ENCODE data around the gene TMEM207.
A peak's percentile ranks its signal among the peaks of the same experiment; 100 is the strongest.
"Not testable (repeated sequence)": the region's sequence is repeated elsewhere in the genome, so short reads cannot be mapped to it uniquely, and the experiment has no call there.

The TMEM207 gene

DNA sequence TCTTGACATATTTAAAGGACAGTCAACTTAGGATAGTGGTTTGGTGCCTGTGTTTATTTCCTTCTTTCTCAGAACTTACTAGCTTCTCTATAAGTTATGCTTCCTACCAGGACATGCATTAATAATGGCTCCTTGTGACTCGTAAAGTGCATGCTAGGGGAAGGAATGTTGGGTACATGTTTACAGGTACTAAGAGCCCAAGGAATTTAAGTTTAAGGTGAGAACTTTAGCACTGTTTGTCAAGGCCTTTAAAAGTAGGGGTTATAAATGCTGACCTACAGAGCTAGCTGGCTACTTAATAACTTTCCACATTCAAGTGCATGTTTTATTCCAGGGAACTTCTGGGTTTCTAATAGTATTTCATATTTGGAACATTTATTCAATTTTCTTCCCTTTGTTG, at the start of gene TMEM207:
TSS of gene TMEM207 (minus strand) at position 101 of the 400 bp plus-strand sequence. CDS start at position 9, 92 bp downstream.
- Mint-ChIP-seq H3K36me3 (no peaks in the 10 kb centered on the region), H3K4me3 (no peak within 1 kb of the TSS), H3K27ac (no peak within 1 kb of the TSS), H3K9me3 (no peaks in the 10 kb centered on the region), H3K4me1 (peaks cover 7% of the 10 kb centered on the region)
- ATAC-seq (no peak), DNase-seq (ENCODE audit: low spot score in 2 of 2) (no peak)

DNA sequence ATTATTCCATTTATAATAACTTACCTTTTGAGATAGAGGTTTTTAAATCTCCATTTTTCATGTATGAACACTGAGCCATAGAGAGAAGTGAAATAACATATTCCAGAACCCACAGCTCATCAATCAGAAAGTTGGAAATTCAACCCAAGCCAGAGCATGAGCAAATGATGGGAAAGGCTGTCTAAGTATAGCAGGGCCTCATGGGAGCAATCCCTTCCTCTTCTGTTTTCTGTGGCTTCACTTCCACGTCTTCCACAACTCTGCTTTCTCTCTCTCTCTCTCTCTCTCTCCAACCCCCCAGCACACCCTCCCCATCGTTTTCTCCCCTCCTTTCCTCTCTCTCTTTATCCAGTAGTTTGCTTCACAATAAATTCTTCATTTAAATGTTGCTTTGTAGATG, 49.4 kb upstream of the TMEM207 start:
- Mint-ChIP-seq H3K4me3 (no peak overlapping the region), H3K36me3 (no peaks in the 10 kb centered on the region), H3K9me3 (no peaks in the 10 kb centered on the region), H3K4me1 (no peaks in the 10 kb centered on the region), H3K27ac (no peak overlapping the region)
- no peak for DNase-seq (ENCODE audit: low spot score in 2 of 2)
- ATAC-seq = no peak

DNA sequence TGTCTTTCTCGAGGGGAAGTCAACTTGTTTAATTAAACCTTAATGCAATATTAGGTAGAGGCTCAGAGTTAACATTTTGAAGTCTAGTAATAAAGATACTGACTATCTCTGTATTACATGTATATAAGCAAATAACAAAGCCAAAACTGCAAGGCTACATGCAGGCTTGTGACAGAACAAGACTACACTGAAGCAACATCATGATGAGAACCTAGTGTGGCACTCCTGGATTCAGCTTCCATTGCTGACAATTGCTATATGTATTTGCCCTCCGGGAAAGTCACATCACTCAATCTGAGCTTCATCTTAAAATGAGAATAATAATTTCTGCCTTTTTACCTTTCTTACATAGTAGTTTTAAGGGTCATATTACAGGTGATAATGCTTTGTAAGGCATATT, 48.6 kb upstream of the TMEM207 start:
- Mint-ChIP-seq H3K9me3 (no peaks in the 10 kb centered on the region), H3K27ac (no peak overlapping the region), H3K4me1 (no peaks in the 10 kb centered on the region), H3K36me3 (no peaks in the 10 kb centered on the region), H3K4me3 (no peak overlapping the region)
- ATAC-seq = no peak
- DNase-seq (ENCODE audit: low spot score in 2 of 2) = no peak

DNA sequence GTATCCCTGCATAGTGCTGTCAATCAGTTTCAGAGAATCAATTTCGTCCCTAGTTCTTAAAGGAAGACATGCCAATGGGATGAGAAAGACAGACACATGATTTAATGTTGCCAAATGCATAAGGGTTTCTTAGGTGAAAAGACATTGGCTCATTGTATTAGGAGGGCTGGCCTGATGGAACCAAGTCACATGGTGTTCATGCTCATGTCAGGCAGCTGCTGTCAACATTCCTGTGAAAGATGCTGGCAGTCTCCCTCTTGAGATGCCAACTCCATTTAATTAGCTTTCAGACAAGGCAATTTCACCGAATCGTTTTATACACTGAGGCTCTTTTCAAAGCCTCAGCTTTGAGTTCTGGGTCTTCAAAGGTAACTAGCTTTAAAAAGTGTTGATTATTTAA, 48.1 kb upstream of the TMEM207 start:
- ATAC-seq (no peak), DNase-seq (ENCODE audit: low spot score in 2 of 2) (no peak)
- H3K4me1 Mint-ChIP-seq = no peaks in the 10 kb centered on the region
- no peak overlapping the region for H3K4me3 Mint-ChIP-seq
- H3K27ac Mint-ChIP-seq = no peak overlapping the region
- H3K9me3 Mint-ChIP-seq = no peaks in the 10 kb centered on the region
- no peaks in the 10 kb centered on the region for H3K36me3 Mint-ChIP-seq

DNA sequence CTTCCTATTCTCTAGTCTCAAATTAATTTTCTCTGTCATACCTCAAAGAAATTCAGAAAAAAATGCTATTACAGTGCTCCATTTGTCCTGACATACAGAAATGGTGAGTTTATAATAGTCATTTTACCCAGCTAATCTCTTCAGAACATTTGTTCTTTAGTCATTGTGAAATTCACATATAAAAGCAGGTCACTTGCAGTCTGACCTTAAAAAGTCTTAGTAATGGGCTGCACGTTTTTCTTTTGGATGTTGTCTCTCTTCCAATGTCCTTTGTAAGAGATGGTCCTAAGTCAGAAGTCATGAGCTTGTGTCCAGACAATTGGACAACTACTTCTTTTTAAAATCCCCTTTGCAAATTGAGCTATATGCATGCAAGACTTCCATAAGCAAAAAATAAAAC, 47.2 kb upstream of the TMEM207 start:
- no peak overlapping the region for H3K27ac Mint-ChIP-seq
- H3K4me3 Mint-ChIP-seq = no peak overlapping the region
- H3K36me3 Mint-ChIP-seq = no peaks in the 10 kb centered on the region
- H3K4me1 Mint-ChIP-seq = peaks cover 7% of the 10 kb centered on the region
- DNase-seq (ENCODE audit: low spot score in 2 of 2) = no peak
- no peaks in the 10 kb centered on the region for H3K9me3 Mint-ChIP-seq
- ATAC-seq = no peak

DNA sequence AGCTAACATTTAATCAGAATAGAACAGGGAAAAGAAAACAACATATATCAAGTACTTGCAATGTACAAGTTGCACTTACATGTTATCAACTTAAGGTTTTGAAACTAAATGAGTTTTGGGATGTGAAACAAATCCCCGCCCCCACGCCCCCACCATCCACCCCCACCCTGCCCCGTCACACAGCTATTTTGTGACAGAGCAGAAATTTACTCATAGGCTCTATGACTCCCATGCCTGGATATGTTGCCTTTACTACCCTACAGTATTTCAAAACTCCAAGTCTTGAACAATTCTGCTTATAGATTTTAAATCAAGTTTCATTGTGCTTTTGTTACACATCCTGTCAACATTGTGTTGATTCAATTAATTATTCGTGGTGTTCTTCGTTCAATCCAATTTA, 46.1 kb upstream of the TMEM207 start:
- no peaks in the 10 kb centered on the region for H3K9me3 Mint-ChIP-seq

DNA sequence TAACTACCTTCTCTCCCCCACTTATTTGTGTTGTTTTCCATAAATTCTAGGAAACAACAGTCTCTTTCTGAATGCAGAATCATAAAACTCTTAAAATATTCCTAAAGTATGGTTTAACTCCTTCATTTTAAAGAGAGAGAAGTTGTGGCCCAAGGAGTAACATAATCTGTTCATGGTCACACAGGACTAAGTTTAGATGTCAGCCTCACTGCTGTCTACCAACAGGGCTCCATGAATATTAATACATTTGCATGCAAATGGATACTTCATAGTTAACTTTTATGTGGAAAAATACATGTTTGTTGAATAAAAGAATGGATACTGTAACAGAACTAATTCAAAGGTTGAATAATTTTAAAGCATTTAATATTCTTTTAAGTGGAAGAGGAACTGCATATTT, 45.7 kb upstream of the TMEM207 start:
- Mint-ChIP-seq H3K9me3 (no peaks in the 10 kb centered on the region), H3K27ac (no peak overlapping the region), H3K36me3 (no peaks in the 10 kb centered on the region), H3K4me1 (peaks cover 7% of the 10 kb centered on the region), H3K4me3 (no peak overlapping the region)
- ATAC-seq = no peak
- no peak for DNase-seq (ENCODE audit: low spot score in 2 of 2)

More for the DNA sequence above, 46.1 kb upstream of the TMEM207 start:
- Mint-ChIP-seq H3K4me3 (no peak overlapping the region), H3K36me3 (no peaks in the 10 kb centered on the region), H3K4me1 (peaks cover 7% of the 10 kb centered on the region), H3K27ac (no peak overlapping the region)
- no peak for ATAC-seq
- DNase-seq (ENCODE audit: low spot score in 2 of 2) = no peak

DNA sequence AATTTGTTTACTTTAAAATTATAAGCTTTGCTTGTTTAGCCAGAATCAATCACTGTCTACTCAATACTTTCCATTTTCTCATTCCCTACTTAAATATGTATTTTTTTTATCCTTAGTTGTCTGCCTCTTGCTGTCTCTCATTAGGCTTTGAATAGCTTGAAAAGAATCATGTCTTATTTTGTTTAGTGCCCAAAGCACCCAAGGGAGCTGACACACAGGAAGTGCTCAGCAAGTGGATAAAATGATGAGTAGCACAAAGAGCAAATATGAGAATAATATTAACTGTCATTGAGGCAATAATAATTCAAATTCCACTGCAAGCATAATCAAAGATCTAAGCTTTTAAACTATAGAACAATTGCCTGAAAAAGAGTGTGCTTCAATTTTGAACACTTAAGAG, 45.2 kb upstream of the TMEM207 start:
- DNase-seq (ENCODE audit: low spot score in 2 of 2) (no peak), ATAC-seq (no peak)
- Mint-ChIP-seq H3K9me3 (no peaks in the 10 kb centered on the region), H3K36me3 (no peaks in the 10 kb centered on the region), H3K27ac (no peak overlapping the region), H3K4me1 (peaks cover 7% of the 10 kb centered on the region), H3K4me3 (no peak overlapping the region)

DNA sequence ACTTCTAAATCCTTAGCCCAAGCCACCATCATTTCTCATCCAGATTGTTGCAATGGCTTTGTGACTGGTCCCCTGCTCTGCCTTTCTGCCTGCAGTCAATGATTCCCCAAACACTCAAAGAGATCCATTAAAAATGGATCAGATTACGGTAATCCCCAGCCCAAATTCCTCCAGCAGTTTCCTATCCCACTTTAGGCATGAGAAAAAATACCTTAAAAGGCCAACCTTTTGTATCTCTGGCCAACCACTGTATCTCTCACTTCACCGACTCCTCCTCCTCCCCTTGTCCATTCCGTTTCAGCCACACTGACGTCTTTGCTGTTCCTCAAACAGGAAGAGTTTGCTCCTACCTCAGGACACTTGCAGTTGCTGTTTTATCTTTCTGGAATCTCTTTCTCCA, 43.3 kb upstream of the TMEM207 start:
- H3K4me3 Mint-ChIP-seq = no peak overlapping the region
- peaks cover 7% of the 10 kb centered on the region for H3K4me1 Mint-ChIP-seq
- H3K36me3 Mint-ChIP-seq = no peaks in the 10 kb centered on the region
- H3K27ac Mint-ChIP-seq = no peak overlapping the region
- DNase-seq (ENCODE audit: low spot score in 2 of 2) = no peak
- no peaks in the 10 kb centered on the region for H3K9me3 Mint-ChIP-seq
- ATAC-seq = no peak

DNA sequence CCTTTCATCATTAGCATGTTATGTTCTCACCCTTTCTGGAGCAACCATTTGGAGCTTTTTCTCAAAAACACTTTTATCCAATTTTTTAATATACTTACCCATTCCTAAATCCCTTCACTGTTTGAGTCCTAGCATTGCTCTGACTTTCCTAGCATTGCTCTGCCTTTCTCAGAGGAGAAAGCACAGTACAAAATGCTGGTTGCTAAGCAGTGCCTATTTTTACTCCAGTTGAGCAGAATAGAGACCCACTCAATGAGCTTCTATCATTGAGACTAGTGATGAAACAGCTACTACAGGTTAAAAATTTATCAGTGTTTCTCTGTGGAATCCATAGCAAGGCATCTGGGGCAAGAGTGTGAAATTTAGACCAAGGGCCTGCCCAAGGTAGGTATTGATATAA, 42.4 kb upstream of the TMEM207 start:
- H3K4me3 Mint-ChIP-seq = no peak overlapping the region
- H3K27ac Mint-ChIP-seq = no peak overlapping the region
- no peaks in the 10 kb centered on the region for H3K9me3 Mint-ChIP-seq
- DNase-seq (ENCODE audit: low spot score in 2 of 2) = no peak
- H3K4me1 Mint-ChIP-seq = peaks cover 7% of the 10 kb centered on the region
- ATAC-seq = no peak
- H3K36me3 Mint-ChIP-seq = no peaks in the 10 kb centered on the region

DNA sequence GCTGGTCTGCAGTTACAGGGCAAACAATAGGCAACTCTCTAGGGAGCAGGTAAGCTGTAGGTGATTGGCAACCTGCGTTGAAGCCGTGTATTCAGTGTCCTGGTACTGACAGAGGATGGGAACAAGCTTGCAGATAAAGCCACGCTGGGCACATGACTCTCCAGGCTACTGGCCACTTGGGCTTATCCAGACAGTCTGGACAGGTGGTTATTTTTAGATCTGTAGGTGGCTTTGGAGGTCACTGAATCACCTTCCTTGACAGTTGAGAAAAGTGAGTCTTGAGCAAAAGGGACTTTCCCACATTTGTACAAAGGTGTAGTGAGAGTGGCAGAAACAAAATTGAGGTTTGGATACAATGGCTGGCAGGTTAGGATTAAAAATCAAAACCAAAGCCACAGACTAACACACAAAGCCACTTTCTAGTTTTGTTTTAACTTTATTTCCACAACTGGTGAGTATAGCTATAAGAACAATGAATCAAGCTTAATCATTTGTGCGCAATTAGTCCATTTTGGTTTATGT, 41.9 kb upstream of the TMEM207 start:
- Mint-ChIP-seq H3K36me3 (no peaks in the 10 kb centered on the region), H3K9me3 (no peaks in the 10 kb centered on the region), H3K4me1 (peaks cover 7% of the 10 kb centered on the region), H3K4me3 (no peak overlapping the region), H3K27ac (no peak overlapping the region)
- ATAC-seq = peak; percentile 94
- peak in 1 of 2 donors; percentile 49 for DNase-seq (ENCODE audit: low spot score in 2 of 2)

DNA sequence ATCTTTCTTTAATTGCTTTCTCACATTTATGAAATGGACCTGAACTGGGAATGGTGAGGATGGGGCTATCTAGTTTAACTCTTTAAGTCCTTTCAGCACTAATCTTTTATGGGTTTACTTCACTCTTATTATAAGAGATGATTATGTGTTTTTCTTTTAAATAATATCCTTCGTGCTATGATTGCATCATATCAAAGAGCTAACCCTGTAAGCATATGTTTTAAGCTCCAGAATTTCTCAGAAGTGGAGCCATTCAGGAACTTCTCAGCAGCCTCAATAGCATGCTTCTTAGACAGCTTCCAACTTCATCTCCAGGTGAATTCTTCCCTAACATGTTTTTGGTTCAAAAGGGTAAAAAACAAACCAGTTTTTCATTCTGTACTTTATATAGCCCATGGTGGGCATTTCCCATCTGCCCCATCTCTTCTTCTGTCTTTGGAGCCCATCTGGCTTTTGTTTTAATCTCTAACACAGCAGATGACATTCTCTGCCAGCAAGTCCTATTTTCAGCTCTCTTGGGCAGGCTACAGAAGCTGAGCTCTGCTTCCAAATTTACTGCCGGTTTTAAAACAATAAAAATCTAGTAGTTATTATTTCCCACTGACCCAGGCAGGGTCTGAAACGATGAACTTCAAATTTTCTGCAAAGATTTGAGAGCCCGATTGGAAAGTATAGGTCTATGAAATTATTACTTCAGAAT, 37.4 kb upstream of the TMEM207 start:
- ATAC-seq = no peak
- H3K4me1 Mint-ChIP-seq = peaks cover 2% of the 10 kb centered on the region
- H3K4me3 Mint-ChIP-seq = no peak overlapping the region
- no peak overlapping the region for H3K27ac Mint-ChIP-seq
- DNase-seq (ENCODE audit: low spot score in 2 of 2) = no peak
- H3K9me3 Mint-ChIP-seq = peaks cover 3% of the 10 kb centered on the region
- no peaks in the 10 kb centered on the region for H3K36me3 Mint-ChIP-seq

DNA sequence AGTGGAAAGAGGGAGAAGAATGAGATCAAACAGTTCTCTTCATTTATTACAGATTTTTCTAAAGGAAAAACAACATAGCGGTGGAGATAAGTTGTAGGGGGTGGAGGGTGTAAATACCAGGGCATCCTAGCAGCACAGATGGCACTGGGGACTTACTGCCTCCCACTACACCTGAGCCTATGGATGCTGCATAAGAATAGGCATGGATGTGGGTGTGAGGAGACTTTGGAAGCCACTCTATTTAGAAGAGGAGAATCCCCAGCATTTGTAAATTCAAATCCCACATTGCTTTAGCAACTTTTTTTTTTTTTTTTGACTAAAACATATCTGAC, 36.8 kb upstream of the TMEM207 start:
- Mint-ChIP-seq H3K4me1 (no peaks in the 10 kb centered on the region), H3K9me3 (peaks cover 3% of the 10 kb centered on the region), H3K36me3 (no peaks in the 10 kb centered on the region), H3K4me3 (no peak overlapping the region), H3K27ac (no peak overlapping the region)
- no peak for DNase-seq (ENCODE audit: low spot score in 2 of 2)
- no peak for ATAC-seq

DNA sequence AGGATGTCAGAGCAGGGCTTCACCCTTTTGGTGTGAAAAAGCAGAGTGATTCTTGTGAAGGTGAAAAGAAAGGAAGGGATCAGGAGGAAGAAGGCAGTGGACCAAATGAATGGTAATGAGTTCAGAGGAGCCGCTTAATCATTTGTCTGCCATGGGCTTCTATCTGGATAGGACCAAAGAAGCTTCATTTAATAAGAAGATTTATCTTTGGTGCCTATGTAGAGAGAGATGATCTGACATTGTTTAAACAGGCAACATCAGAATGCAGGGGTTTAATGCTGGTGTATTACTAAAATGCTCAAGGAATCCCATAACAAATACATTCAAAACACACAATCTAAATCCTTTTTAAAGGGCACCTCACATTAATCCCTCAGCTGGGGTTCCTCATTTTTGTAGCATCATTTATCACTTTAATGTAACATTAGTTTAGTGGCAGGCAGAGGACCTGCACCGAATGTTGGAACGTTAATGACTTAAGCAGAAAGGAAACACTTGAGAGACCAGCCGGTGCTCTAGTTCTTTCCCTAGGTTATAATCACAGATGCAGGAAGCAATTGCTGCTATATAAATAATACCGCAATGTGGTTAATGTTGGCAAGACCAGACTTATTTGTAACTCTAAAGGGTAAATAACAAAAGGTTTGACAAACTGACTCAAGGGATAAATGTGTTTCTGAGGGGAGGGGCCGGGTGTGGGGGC, 36.3 kb upstream of the TMEM207 start:
- Mint-ChIP-seq H3K9me3 (peaks cover 3% of the 10 kb centered on the region), H3K27ac (no peak overlapping the region), H3K4me3 (no peak overlapping the region), H3K36me3 (no peaks in the 10 kb centered on the region), H3K4me1 (no peaks in the 10 kb centered on the region)
- ATAC-seq (no peak), DNase-seq (ENCODE audit: low spot score in 2 of 2) (no peak)

DNA sequence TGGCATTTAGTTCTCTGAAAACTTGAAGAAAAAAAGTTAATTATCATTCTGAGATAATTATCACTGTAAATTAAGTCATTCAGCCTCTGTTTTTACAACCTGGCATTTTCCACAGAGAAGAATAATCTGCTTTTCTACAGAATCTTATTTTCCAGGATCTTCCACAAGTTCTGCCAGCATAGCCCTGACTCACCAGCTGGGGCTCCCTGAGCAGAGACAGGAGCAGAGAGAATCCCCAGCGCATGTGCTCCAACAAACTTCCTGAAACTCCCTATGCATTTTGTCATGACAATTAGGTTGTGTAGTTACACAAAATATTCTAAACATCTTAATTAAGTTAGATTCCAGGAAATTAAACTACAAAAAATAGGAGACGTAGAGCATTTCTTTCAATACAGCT, 32.1 kb upstream of the TMEM207 start:
- H3K36me3 Mint-ChIP-seq = no peaks in the 10 kb centered on the region
- no peak for ATAC-seq
- H3K4me1 Mint-ChIP-seq = no peaks in the 10 kb centered on the region
- no peak overlapping the region for H3K4me3 Mint-ChIP-seq
- H3K9me3 Mint-ChIP-seq = peaks cover 3% of the 10 kb centered on the region
- DNase-seq (ENCODE audit: low spot score in 2 of 2) = no peak
- H3K27ac Mint-ChIP-seq = no peak overlapping the region

DNA sequence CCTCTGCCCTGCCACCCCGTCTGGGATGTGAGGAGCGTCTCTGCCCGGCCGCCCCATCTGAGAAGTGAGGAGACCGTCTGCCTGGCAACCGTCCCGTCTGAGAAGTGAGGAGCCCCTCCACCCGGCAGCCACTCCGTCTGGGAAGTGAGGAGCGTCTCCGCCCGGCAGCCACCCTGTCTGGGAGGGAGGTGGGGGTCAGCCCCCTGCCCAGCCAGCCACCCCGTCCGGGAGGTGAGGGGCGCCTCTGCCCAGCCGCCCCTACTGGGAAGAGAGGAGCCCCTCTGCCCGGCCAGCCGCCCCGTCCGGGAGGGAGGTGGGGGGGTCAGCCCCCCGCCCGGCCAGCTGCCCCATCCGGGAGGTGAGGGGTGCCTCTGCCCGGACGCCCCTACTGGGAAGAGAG, 23.6 kb upstream of the TMEM207 start:
- not testable (repeated sequence) for H3K9me3 Mint-ChIP-seq; ATAC-seq; H3K4me3 Mint-ChIP-seq; H3K4me1 Mint-ChIP-seq; H3K36me3 Mint-ChIP-seq; H3K27ac Mint-ChIP-seq; DNase-seq (ENCODE audit: low spot score in 2 of 2)

Data from stimulated activated effector memory CD8-positive, alpha-beta T cell treated with anti-CD3 and anti-CD28 coated beads, Interleukin-12 subunit alpha, Interleukin-12 subunit beta, amount 100 ng/mL, for 72 hours (primary cell).